HTR-8/SVneo (cell line): ENCODE measurements around the gene DOLPP1.

ENCODE experiments used
- DNase-seq: peaks from one replicate; pipeline ENCODE4 v3.0.0; 2011; ENCODE audit warnings: low spot score, mixed read lengths; ENCODE audit not compliant: insufficient read length
- FAIRE-seq: peaks from 2 replicates; lab custom pipeline; 2011; peaks lifted over from hg19 to GRCh38; lab: Jason Lieb, UNC

DOLPP1 gene

DNA sequence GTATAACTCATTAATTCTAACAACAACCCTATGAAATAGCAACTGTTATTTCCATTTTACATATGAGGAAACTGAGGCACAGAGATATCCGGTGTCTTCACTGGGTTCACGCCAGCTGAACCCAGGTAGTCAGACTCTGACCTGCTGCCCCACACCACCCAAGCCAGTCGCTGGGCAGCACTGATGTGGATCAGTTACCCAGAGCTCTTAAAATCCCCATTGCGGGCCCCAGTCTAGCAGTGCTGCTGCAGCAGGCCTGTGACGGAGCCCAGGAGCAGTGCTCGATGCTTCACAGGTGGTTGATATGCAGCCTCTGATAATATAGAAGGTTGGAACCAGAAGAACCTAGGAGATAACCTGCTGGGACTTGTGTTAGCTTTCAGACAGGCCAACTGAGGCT is 54.6 kb downstream of the DOLPP1 start:
- DNase-seq, result no peak
- no peak for FAIRE-seq

- FAIRE-seq (no peak), DNase-seq (no peak)
These were observed 55.6 kb downstream of the DOLPP1 start for GRCh38 chr9:129136446-129137035.

GRCh38 chr9:129137292-129138143 is 56.6 kb downstream of the DOLPP1 start:
- FAIRE-seq (no peak), DNase-seq (no peak)

- FAIRE-seq (no peak), DNase-seq (no peak)
These were observed 57.2 kb downstream of the DOLPP1 start for GRCh38 chr9:129138144-129138462.

DNA sequence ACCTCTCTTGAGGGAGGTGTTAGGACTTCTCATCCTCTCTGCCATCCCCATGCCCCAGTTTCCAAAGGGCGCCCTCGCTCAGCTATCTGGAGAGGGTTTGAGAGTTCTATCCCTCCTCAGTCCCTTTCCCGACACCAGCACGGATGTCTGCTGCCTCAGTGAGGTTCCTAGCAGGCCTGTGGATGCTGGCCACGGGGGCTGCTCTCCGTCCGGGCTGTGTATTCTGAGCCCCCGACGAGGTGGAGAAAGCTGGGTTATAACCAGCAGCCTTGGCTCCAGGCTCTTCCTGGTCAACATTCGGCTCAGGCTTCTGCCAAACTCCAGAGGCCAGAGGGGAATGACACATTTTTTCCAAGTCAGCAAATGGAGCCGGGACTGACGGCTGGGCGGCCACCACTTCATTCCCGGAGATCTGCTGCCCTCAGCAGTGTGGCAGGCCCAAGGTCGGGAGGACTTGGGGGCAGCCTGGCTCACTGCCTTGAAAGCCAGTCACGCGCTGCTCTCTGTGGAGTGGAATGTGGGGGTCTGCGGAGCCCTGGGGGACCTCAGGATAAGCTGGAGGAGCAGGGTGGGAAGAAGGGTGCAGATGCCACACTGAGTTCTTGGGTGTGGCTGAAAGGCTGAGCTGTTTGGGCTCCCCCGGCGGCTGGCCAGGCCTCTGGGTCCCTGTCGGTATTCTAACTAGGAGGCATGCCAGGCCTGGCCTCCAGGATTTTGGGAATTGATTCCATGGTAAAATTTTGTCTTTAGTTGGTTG is 57.7 kb downstream of the DOLPP1 start:
- FAIRE-seq (no peak), DNase-seq (no peak)

GRCh38 chr9:129139233-129139992 is 58.5 kb downstream of the DOLPP1 start:
- DNase-seq, result peak; percentile 74
- FAIRE-seq, result peak; percentile 55

- peak; percentile 91 for DNase-seq
- no peak for FAIRE-seq
These were observed 59.1 kb downstream of the DOLPP1 start for GRCh38 chr9:129139993-129140396.
